ENCODE measurements around the gene DNAJC7.
A peak's percentile ranks its signal among the peaks of the same experiment; 100 is the strongest.

Gene DNAJC7

DNA sequence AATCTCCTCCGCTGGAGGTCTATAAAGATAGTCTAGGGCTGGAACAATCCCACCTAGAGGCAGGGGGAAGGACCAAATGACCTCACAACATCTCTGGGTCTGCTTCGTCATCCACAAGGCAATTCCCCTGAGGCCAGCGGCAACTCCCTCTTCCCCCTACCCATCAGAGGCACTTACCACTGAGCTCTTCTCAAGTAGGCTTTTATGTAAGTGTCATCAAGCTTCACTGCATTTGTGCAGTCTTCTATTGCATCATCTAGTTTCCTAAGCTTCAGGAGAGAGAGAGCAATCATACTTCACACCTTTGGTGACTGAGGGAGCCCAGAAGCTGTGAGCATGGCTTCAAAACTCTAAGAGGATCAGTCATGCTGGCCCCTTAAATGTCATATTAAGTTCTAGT is 29.6 kb downstream of the DNAJC7 start:
- Histone ChIP-seq H3K27me3 (ENCODE audit: control insufficient read depth in 1 of 2, insufficient read depth in 2 of 2, low read length in 2 of 2) (no peaks in the 10 kb centered on the region), H3K9ac (ENCODE audit: low read length) (no peak overlapping the region), H3K4me1 (ENCODE audit: insufficient read depth, low read length) (no peaks in the 10 kb centered on the region), H3K4me3 (ENCODE audit: low read depth in 1 of 2, low read length in 2 of 2) (no peak overlapping the region), H3K36me3 (ENCODE audit: insufficient read depth, low read length) (peaks cover 93% of the 10 kb centered on the region), H3K27ac (ENCODE audit: low read depth, low read length) (no peak overlapping the region), H3K9me3 (ENCODE audit: low read length) (no peaks in the 10 kb centered on the region)

DNA sequence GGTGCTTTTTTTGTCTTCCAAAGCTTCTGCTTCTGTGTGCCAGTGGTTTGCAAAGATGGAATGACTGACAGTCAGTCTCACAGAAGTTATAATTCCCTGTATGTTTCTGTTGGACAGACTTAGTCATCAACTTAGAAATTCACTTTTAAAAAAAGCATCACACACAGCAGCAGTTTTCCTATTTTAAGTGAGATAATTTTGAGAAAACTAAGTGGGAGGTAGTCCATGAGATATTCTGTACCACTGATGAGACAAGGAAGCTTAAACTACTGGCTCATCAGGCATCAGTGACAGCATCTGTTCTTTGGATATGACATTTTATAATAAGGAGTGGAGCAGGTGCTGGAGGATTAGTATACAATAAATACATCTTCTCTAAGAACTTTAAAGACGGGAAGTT is 30.6 kb downstream of the DNAJC7 start:
- no peaks in the 10 kb centered on the region for H3K27me3 ChIP-seq (ENCODE audit: control insufficient read depth in 1 of 2, insufficient read depth in 2 of 2, low read length in 2 of 2)
- peaks cover 93% of the 10 kb centered on the region for H3K36me3 ChIP-seq (ENCODE audit: insufficient read depth, low read length)
- H3K9me3 ChIP-seq (ENCODE audit: low read length), result no peaks in the 10 kb centered on the region
- H3K4me1 ChIP-seq (ENCODE audit: insufficient read depth, low read length), result no peaks in the 10 kb centered on the region
- H3K27ac ChIP-seq (ENCODE audit: low read depth, low read length), result no peak overlapping the region
- no peak overlapping the region for H3K4me3 ChIP-seq (ENCODE audit: low read depth in 1 of 2, low read length in 2 of 2)
- H3K9ac ChIP-seq (ENCODE audit: low read length), result no peak overlapping the region

DNA sequence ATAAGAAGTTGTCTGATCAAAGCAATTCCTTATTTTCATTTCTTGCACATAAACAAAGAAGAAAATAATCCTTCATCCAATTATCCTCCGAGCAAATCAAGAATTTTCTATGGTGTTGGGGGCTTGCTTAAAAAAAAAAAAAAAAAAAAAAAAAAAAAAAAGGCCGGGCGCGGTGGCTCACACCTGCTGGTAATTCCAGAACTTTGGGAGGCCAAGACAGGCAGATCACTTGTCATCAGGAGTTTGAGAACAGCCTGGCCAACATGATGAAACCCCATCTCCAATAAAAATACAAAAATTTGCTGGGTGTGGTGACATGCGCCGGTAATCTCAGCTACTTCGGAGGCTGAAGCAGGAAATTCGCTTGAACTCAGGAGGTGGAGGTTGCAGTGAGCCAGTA is 31.3 kb downstream of the DNAJC7 start:
- no peak overlapping the region for H3K27ac ChIP-seq (ENCODE audit: low read depth, low read length)
- H3K36me3 ChIP-seq (ENCODE audit: insufficient read depth, low read length), result peaks cover 88% of the 10 kb centered on the region
- H3K27me3 ChIP-seq (ENCODE audit: control insufficient read depth in 1 of 2, insufficient read depth in 2 of 2, low read length in 2 of 2), result no peaks in the 10 kb centered on the region
- H3K9me3 ChIP-seq (ENCODE audit: low read length), result no peaks in the 10 kb centered on the region
- no peak overlapping the region for H3K9ac ChIP-seq (ENCODE audit: low read length)
- no peak overlapping the region for H3K4me3 ChIP-seq (ENCODE audit: low read depth in 1 of 2, low read length in 2 of 2)
- H3K4me1 ChIP-seq (ENCODE audit: insufficient read depth, low read length), result no peaks in the 10 kb centered on the region

GRCh38 chr17:41984454-41984853 is 32.8 kb downstream of the DNAJC7 start:
- Histone ChIP-seq H3K9ac (ENCODE audit: low read length) (no peak overlapping the region), H3K27ac (ENCODE audit: low read depth, low read length) (no peak overlapping the region), H3K4me3 (ENCODE audit: low read depth in 1 of 2, low read length in 2 of 2) (no peak overlapping the region), H3K4me1 (ENCODE audit: insufficient read depth, low read length) (no peaks in the 10 kb centered on the region), H3K9me3 (ENCODE audit: low read length) (no peaks in the 10 kb centered on the region), H3K27me3 (ENCODE audit: control insufficient read depth in 1 of 2, insufficient read depth in 2 of 2, low read length in 2 of 2) (no peaks in the 10 kb centered on the region), H3K36me3 (ENCODE audit: insufficient read depth, low read length) (peaks cover 77% of the 10 kb centered on the region)

GRCh38 chr17:41982026-41982760 is 35.0 kb downstream of the DNAJC7 start:
- H3K9me3 ChIP-seq (ENCODE audit: low read length), result no peaks in the 10 kb centered on the region
- peaks cover 67% of the 10 kb centered on the region for H3K36me3 ChIP-seq (ENCODE audit: insufficient read depth, low read length)
- no peak overlapping the region for H3K27ac ChIP-seq (ENCODE audit: low read depth, low read length)
- H3K27me3 ChIP-seq (ENCODE audit: control insufficient read depth in 1 of 2, insufficient read depth in 2 of 2, low read length in 2 of 2), result no peaks in the 10 kb centered on the region
- no peaks in the 10 kb centered on the region for H3K4me1 ChIP-seq (ENCODE audit: insufficient read depth, low read length)
- H3K9ac ChIP-seq (ENCODE audit: low read length), result no peak overlapping the region
- no peak overlapping the region for H3K4me3 ChIP-seq (ENCODE audit: low read depth in 1 of 2, low read length in 2 of 2)

DNA sequence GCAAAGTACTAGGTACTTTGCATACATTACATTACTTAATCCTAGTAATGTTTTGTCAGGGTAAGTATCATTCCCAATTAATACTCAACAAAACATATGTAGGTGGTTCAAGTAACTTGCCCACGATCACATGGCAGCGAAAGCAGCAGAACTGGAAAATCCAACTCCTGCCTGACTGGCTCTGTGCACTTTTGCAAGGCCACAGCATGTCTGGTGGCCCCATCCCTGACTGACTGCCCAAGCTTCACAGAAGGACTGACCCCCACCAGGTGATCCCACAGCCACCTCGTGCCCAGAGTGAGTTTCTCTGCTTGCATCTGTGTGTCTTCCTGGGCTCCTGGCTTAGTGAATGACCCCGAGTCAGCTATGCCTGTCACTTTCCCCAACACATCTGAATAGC is 39.2 kb downstream of the DNAJC7 start:
- H3K9me3 ChIP-seq (ENCODE audit: low read length), result no peaks in the 10 kb centered on the region
- no peaks in the 10 kb centered on the region for H3K27me3 ChIP-seq (ENCODE audit: control insufficient read depth in 1 of 2, insufficient read depth in 2 of 2, low read length in 2 of 2)
- peaks cover 7% of the 10 kb centered on the region for H3K4me1 ChIP-seq (ENCODE audit: insufficient read depth, low read length)
- H3K27ac ChIP-seq (ENCODE audit: low read depth, low read length), result no peak overlapping the region
- no peak overlapping the region for H3K4me3 ChIP-seq (ENCODE audit: low read depth in 1 of 2, low read length in 2 of 2)
- peaks cover 62% of the 10 kb centered on the region for H3K36me3 ChIP-seq (ENCODE audit: insufficient read depth, low read length)
- H3K9ac ChIP-seq (ENCODE audit: low read length), result no peak overlapping the region

DNA sequence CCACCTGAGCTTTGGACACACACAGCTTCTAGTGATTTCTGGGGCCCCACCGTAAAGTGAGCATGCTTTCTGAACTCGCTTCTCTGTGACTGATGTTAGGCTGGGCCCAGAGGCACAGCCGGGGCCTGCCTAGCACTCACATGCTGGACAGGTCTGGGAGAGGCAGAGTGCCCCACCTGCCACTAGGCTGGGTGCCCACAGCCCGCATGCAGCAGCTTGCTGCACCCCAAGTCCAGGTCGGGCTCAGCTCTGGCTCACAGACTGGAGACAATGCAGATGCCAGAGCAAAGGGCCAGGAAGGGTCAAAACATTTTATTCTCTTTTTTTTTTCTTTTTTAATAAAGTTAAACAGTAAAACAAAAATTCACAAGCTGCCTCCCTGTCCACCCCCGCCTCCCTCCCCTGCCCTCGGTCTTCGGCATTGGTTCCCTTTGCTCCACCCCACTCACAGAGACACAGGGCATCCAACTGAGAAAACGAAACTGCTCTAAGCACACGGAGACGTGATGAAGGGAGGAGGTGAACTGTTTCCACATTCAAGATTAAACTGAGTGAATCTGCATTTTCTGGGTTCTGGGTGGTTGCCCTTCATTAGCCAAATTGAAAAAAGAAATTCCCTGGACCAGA is 41.0 kb downstream of the DNAJC7 start:
- Histone ChIP-seq H3K4me3 (ENCODE audit: low read depth in 1 of 2, low read length in 2 of 2) (no peak overlapping the region), H3K9ac (ENCODE audit: low read length) (no peak overlapping the region), H3K9me3 (ENCODE audit: low read length) (no peaks in the 10 kb centered on the region), H3K27me3 (ENCODE audit: control insufficient read depth in 1 of 2, insufficient read depth in 2 of 2, low read length in 2 of 2) (no peaks in the 10 kb centered on the region), H3K4me1 (ENCODE audit: insufficient read depth, low read length) (peaks cover 7% of the 10 kb centered on the region), H3K36me3 (ENCODE audit: insufficient read depth, low read length) (peaks cover 59% of the 10 kb centered on the region), H3K27ac (ENCODE audit: low read depth, low read length) (no peak overlapping the region)

DNA sequence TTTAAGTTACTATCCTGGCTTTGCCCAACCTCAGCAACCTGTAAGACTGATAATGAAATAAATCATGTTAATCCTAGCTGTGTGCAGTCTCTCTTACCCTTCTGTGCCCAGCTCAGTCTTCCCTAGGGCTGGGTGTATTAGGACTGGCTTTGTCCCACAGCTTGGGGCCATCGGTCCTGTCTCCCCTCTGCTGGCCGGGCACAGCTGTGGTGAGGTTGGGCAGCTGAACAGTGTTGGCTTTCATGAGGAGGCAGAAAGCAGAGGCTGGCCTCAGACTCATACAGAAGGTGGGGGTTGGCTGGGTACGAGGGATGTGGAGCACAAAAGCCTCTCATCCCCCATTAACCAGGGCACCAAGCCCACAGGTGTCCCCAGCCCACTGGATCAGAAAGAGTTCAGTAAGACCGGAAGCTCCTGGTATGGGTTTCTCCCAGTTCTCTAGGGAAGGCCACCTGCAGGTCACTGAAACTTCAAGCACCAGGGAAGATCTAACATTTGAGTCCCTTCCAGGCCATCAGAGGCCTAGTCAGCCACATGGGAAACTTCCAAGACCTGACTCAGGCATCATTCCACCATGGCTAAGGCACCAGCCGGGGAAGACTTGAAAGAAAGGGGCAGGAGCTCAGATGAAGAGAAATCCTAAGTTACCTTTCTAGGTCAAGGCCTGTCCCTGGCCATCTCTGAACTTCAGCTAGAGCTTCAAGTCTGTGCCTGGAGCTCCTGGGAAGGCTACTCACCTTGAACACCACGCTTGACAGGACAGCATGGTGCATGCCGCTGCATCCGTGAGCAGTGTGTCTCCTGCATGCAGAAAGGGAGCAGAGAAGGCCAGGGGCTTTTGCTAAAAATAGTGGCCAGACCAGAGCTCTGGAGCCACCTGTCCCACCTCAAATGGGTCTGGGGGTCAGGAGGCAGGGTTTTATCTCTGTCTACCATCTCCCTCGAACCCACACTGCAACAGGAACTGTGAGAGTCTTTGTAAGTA is 41.8 kb downstream of the DNAJC7 start:
- Histone ChIP-seq H3K9ac (ENCODE audit: low read length) (no peak overlapping the region), H3K27ac (ENCODE audit: low read depth, low read length) (no peak overlapping the region), H3K9me3 (ENCODE audit: low read length) (no peaks in the 10 kb centered on the region), H3K4me1 (ENCODE audit: insufficient read depth, low read length) (peaks cover 7% of the 10 kb centered on the region), H3K4me3 (ENCODE audit: low read depth in 1 of 2, low read length in 2 of 2) (no peak overlapping the region), H3K27me3 (ENCODE audit: control insufficient read depth in 1 of 2, insufficient read depth in 2 of 2, low read length in 2 of 2) (no peaks in the 10 kb centered on the region), H3K36me3 (ENCODE audit: insufficient read depth, low read length) (peaks cover 66% of the 10 kb centered on the region)

DNA sequence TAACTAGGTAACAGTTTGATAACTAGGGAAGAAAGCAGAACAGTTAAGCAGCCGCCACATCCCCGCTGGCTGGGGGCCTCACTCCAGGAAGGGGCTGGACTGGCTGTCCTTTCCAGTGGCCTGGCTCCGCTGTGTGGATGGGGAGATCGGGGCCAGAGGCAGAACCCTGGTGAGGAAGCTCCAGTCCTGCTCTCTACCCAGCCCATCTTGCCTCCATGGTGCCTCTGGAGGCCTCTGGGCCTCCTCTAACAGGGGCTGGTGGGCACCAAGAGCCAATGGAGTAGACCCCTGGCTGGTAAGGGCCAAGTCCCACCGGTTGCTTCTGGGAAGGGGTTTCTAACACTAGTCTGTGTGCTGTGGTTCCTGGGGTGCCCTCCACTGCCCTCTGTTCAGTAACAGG is 42.6 kb downstream of the DNAJC7 start:
- H3K27ac ChIP-seq (ENCODE audit: low read depth, low read length), result peak overlapping the region; percentile 4
- H3K9me3 ChIP-seq (ENCODE audit: low read length), result no peaks in the 10 kb centered on the region
- no peak overlapping the region for H3K4me3 ChIP-seq (ENCODE audit: low read depth in 1 of 2, low read length in 2 of 2)
- no peak overlapping the region for H3K9ac ChIP-seq (ENCODE audit: low read length)
- peaks cover 7% of the 10 kb centered on the region for H3K4me1 ChIP-seq (ENCODE audit: insufficient read depth, low read length)
- H3K36me3 ChIP-seq (ENCODE audit: insufficient read depth, low read length), result peaks cover 67% of the 10 kb centered on the region
- no peaks in the 10 kb centered on the region for H3K27me3 ChIP-seq (ENCODE audit: control insufficient read depth in 1 of 2, insufficient read depth in 2 of 2, low read length in 2 of 2)

DNA sequence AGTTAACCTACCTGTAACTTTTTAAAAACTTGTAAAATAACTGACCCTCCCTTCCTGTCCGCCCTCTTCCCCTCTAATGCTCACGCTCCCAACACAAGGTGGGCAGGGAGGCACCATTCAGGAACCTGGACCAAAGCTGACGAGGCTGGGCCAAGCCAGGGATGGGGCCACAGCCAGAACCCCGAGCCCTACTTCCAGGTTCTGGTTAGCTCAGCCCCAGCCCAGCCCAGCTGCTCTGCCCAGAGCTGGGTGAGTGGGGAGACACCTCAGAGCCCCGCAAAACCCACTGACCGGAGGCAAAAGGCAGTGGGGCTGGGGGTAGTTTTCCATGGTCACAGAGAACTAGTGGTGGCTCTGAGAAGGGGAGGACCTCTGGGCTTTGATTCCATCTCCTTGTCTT is 43.2 kb downstream of the DNAJC7 start:
- no peaks in the 10 kb centered on the region for H3K9me3 ChIP-seq (ENCODE audit: low read length)
- peaks cover 11% of the 10 kb centered on the region for H3K4me1 ChIP-seq (ENCODE audit: insufficient read depth, low read length)
- no peaks in the 10 kb centered on the region for H3K27me3 ChIP-seq (ENCODE audit: control insufficient read depth in 1 of 2, insufficient read depth in 2 of 2, low read length in 2 of 2)
- no peak overlapping the region for H3K4me3 ChIP-seq (ENCODE audit: low read depth in 1 of 2, low read length in 2 of 2)
- H3K36me3 ChIP-seq (ENCODE audit: insufficient read depth, low read length), result peaks cover 71% of the 10 kb centered on the region
- H3K9ac ChIP-seq (ENCODE audit: low read length), result no peak overlapping the region
- H3K27ac ChIP-seq (ENCODE audit: low read depth, low read length), result peak overlapping the region; percentile 4

GRCh38 chr17:41973408-41973811 is 43.8 kb downstream of the DNAJC7 start:
- H3K9me3 ChIP-seq (ENCODE audit: low read length), result no peaks in the 10 kb centered on the region
- peaks cover 17% of the 10 kb centered on the region for H3K4me1 ChIP-seq (ENCODE audit: insufficient read depth, low read length)
- H3K27me3 ChIP-seq (ENCODE audit: control insufficient read depth in 1 of 2, insufficient read depth in 2 of 2, low read length in 2 of 2), result no peaks in the 10 kb centered on the region
- no peak overlapping the region for H3K27ac ChIP-seq (ENCODE audit: low read depth, low read length)
- H3K36me3 ChIP-seq (ENCODE audit: insufficient read depth, low read length), result peaks cover 77% of the 10 kb centered on the region
- H3K4me3 ChIP-seq (ENCODE audit: low read depth in 1 of 2, low read length in 2 of 2), result no peak overlapping the region
- H3K9ac ChIP-seq (ENCODE audit: low read length), result no peak overlapping the region
